ENCODE measurements around the gene ANXA2.
"Not testable (repeated sequence)": the region's sequence is repeated elsewhere in the genome, so short reads cannot be mapped to it uniquely, and the experiment has no call there.

ANXA2 gene

DNA sequence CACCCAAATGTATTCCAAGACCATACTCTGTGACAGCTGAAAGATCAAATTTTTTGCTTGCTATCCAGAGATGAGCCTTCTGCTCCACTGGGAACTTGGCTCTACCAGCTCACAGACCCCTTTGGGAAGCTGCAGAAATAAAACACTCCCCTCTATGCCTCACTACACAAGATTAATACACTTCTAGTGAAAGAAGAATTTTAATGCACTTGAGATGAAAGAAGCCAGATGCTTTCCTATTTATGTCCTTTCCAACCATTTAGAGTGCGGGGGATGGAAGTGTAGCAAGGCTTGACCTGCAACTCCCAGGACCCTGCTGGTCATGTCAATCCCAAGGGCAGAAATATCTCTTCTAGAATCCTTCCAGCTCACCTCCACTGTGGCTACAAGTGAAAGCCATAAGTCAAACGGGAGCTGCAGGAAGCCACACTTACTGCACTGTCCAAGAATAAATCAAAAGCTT, 34.7 kb downstream of the ANXA2 start:
- DNase-seq (ENCODE audit: low read depth) = no peak
- H3K4me3 ChIP-seq (ENCODE audit: low read length) = no peak overlapping the region
- TF ChIP-seq, protein P1, sequence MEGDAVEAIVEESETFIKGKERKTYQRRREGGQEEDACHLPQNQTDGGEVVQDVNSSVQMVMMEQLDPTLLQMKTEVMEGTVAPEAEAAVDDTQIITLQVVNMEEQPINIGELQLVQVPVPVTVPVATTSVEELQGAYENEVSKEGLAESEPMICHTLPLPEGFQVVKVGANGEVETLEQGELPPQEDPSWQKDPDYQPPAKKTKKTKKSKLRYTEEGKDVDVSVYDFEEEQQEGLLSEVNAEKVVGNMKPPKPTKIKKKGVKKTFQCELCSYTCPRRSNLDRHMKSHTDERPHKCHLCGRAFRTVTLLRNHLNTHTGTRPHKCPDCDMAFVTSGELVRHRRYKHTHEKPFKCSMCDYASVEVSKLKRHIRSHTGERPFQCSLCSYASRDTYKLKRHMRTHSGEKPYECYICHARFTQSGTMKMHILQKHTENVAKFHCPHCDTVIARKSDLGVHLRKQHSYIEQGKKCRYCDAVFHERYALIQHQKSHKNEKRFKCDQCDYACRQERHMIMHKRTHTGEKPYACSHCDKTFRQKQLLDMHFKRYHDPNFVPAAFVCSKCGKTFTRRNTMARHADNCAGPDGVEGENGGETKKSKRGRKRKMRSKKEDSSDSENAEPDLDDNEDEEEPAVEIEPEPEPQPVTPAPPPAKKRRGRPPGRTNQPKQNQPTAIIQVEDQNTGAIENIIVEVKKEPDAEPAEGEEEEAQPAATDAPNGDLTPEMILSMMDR (IDR thresholded peaks at IDR 0.05; ENCODE audit: insufficient read depth, low read depth, low read length, missing control alignments) = no peak

DNA sequence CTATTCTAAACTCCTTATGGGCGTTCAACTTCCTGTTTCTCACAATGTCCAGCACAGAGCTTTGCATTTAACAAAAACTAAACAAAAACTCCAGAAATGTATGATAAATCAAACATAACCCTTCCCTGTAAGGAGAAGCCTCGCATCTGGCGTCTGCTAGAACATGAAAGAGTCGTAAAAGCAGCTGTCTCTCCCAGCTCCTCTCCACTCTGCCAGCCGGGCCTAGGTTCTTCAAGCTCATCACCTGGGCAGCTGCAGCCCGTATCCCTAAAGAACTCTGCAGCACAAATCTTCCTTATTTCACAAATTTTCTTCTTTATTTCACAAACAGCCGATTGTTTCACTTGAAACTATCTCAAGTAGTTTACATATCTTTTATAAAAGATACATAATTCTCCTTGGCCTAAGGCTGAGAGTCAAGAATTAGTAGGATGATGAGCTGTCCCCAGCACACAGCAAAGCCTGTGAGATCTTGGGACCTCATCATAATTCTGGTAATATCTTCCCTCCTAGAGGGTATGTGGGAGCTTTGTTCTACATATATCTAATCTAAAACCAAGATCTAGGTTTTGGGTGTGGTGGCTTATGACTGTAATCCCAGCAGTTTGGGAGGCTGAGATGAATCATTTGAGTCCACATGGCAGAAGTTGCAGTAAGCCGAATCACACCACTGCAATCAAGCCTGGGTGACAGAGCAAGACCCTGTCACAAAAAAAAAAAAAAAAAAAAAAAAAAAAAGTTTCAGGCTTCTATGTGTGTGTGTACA, 35.3 kb downstream of the ANXA2 start:
- no peak overlapping the region for H3K4me3 ChIP-seq (ENCODE audit: low read length)
- TF ChIP-seq, protein P1 (IDR thresholded peaks at IDR 0.05; ENCODE audit: insufficient read depth, low read depth, low read length, missing control alignments) = no peak
- DNase-seq (ENCODE audit: low read depth) = peak; percentile 71

DNA sequence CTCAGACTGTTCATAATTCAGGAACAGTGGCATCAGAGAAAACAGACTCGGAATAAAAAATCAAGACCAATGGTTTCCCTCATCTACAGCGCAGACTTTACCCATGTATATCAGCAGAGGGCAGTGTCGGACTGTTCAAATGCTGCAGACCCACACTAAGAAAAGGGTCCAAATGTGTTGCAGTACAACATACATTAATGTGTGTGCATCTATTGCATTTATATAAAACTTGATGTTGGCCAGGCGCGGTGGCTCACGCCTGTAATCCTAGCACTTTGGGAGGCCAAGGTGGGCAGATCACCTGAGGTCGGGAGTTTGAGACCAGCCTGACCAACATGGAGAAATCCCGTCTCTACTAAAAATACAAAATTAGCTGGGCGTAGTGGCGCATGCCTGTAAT, 38.0 kb downstream of the ANXA2 start:
- TF ChIP-seq, protein P1 (IDR thresholded peaks at IDR 0.05; ENCODE audit: insufficient read depth, low read depth, low read length, missing control alignments) = peak; percentile 56
- H3K4me3 ChIP-seq (ENCODE audit: low read length); DNase-seq (ENCODE audit: low read depth): not testable (repeated sequence)

DNA sequence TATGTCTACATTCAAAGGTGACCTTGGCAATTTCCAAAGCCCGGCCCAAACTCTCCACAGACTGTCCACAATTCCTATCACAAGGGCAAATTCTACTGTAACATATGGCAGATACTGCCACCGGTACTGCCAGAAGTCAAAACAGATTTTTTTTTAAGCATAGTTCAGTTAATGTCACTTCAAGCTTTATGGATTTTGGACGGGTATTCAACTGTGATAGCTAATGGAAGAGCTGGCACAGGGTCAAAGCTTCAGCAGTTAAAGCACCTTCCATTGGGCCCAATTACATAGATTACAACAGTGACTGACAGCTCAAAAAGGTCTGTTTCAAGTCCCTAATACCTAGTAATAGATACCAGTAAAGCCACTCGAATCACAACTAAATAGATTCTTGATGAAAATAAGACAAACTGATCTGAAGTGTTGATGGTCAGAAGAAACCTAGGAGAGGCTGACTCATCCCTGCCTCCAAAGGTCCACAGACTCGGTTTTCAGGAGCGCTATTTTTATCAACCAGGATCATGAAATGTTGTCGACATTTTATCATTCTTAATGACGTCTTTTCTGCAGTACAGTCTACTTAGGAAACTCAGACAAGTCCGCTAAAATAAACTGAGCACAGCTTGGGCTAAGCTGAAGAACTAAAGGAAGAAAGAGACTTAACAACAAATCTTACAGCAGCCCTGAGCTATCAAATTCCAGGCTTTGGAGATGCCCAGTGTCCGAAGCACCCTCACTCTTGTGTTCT, 38.7 kb downstream of the ANXA2 start:
- no peak overlapping the region for H3K4me3 ChIP-seq (ENCODE audit: low read length)
- no peak for DNase-seq (ENCODE audit: low read depth)
- TF ChIP-seq, protein P1 (IDR thresholded peaks at IDR 0.05; ENCODE audit: insufficient read depth, low read depth, low read length, missing control alignments) = no peak

DNA sequence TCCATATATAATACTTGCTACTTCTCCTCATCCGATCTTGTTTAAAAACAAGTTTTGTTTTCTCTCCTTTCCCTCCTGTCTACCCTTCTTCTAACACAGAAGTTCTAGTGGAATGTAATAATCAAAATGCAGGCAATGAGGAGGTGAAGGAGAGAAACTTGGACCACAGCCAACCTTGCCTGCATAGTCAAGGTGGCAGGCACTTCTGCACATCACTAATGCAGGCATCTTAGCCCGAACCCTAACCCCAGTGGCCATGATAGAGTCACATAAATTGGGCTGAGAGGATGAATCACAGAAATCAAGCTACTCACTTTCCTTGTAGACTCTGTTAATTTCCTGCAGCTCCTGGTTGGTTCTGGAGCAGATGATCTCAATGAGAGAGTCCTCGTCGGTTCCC, 41.0 kb downstream of the ANXA2 start:
- no peak overlapping the region for H3K4me3 ChIP-seq (ENCODE audit: low read length)
- TF ChIP-seq, protein P1 (IDR thresholded peaks at IDR 0.05; ENCODE audit: insufficient read depth, low read depth, low read length, missing control alignments) = no peak
- no peak for DNase-seq (ENCODE audit: low read depth)

DNA sequence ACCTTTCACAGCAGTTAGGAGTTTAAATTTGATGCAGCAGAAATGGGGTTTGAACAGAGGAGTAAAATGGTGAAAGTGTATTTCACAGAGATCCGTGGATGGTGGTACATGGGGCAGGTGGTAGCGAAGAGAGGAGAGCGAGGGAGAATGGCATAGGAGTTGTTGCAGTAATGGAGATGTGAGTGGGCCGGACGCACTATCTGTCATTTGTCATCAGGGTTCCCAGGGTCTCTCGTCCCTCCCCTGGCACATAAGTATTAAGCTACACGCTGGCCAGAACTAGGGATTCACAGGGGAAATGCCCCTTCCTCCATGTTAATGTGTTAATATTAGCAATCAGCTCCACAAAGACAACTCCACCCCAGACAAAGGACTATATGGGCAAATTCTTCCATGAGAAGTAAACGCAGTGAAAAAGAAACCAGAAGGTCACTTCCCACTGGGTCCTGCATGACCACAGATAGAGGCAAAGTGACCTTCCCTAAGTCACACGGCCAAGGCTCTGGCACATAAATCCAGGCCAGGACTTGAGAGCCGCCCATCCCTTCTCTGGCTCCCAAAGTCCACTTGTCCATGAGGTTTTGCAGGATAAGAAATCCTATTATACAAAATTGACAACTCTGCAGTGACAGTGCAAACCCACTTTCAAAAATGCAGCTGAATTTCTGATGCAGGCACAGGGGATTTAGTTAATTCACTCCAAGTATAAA, 42.5 kb downstream of the ANXA2 start:
- TF ChIP-seq, protein P1 (IDR thresholded peaks at IDR 0.05; ENCODE audit: insufficient read depth, low read depth, low read length, missing control alignments) = no peak
- no peak for DNase-seq (ENCODE audit: low read depth)
- H3K4me3 ChIP-seq (ENCODE audit: low read length) = no peak overlapping the region
